GM21619 (cell line): ENCODE results near the gene OR10G8.

Source experiments
- ATAC-seq: cut with Tn5 transposase; IDR thresholded peaks from one replicate; pipeline ENCODE4 v1.9.1; 2021; ENCODE audit not compliant: unreplicated experiment

Gene OR10G8

GRCh38 chr11:124075841-124076651, 49.4 kb downstream of the OR10G8 start:
- peak; percentile 58 for ATAC-seq

GRCh38 chr11:124077266-124077665, 50.7 kb downstream of the OR10G8 start:
- no peak for ATAC-seq

- ATAC-seq = no peak
These were observed 52.0 kb downstream of the OR10G8 start for GRCh38 chr11:124078591-124078990.

- no peak for ATAC-seq
These were observed 53.2 kb downstream of the OR10G8 start for GRCh38 chr11:124079631-124080326.
